Measurements from ENCODE around the gene PRR15. TPM values are rescaled to one million over a fixed set of nuclear protein-coding genes. Genes with fewer than 3 reads are reported as not detected.

PRR15 gene
- total and polyA plus RNA-seq, 2 experiments from 2014 or later, result 9.6 to 17.4 TPM

- H3K4me1 ChIP-seq (ENCODE audit: insufficient read depth), result peaks cover 17% of the 10 kb centered on the region
- no peak overlapping the region for H3K27ac Mint-ChIP-seq
- DNase-seq (ENCODE audit: low spot score) (no peak), ATAC-seq (no peak)
- no peaks in the 10 kb centered on the region; the same call in 2 of the 3 replicates for H3K36me3 Mint-ChIP-seq (ENCODE audit: low read depth)
- H3K36me3 ChIP-seq (ENCODE audit: insufficient read depth), result no peaks in the 10 kb centered on the region
- H3K27ac ChIP-seq (ENCODE audit: low read depth), result no peak overlapping the region
- no peaks in the 10 kb centered on the region for H3K79me2 ChIP-seq (replicated peaks; ENCODE audit: insufficient read depth)
- H3F3A ChIP-seq (replicated peaks; ENCODE audit: low read depth), result no peaks in the 10 kb centered on the region
- no peaks in the 10 kb centered on the region for H4K20me1 ChIP-seq (replicated peaks; ENCODE audit: insufficient read depth)
- no peak overlapping the region for H2AFZ ChIP-seq
- H3K4me1 Mint-ChIP-seq, result peaks cover 27% of the 10 kb centered on the region
- no peaks in the 10 kb centered on the region for H3K27me3 ChIP-seq (ENCODE audit: insufficient read depth)
- H3K9me2 ChIP-seq (ENCODE audit: insufficient read depth), result 0 out of 2 replicates have a peak, but pooled peaks cover 7% of the 10 kb centered on the region
- TF ChIP-seq, protein P1, sequence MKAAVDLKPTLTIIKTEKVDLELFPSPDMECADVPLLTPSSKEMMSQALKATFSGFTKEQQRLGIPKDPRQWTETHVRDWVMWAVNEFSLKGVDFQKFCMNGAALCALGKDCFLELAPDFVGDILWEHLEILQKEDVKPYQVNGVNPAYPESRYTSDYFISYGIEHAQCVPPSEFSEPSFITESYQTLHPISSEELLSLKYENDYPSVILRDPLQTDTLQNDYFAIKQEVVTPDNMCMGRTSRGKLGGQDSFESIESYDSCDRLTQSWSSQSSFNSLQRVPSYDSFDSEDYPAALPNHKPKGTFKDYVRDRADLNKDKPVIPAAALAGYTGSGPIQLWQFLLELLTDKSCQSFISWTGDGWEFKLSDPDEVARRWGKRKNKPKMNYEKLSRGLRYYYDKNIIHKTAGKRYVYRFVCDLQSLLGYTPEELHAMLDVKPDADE (IDR thresholded peaks at IDR 0.05), result no peak
- no peak for TF ChIP-seq STAT1 (IDR thresholded peaks at IDR 0.05; ENCODE audit: unreplicated experiment)
- TF ChIP-seq EZH2 (IDR thresholded peaks at IDR 0.05; ENCODE audit: low read depth, unreplicated experiment), result no peak
- TF ChIP-seq ZNF331 (CRISPR knock-in tag; IDR thresholded peaks at IDR 0.05; ENCODE audit: low read depth), result no peak
- TF ChIP-seq CREB1 (CRISPR knock-in tag; IDR thresholded peaks at IDR 0.05; ENCODE audit: low read depth), result no peak
- no peak for TF ChIP-seq POLR2AphosphoS5 (IDR thresholded peaks at IDR 0.05; ENCODE audit: low read depth)
- TF ChIP-seq, protein P2, sequence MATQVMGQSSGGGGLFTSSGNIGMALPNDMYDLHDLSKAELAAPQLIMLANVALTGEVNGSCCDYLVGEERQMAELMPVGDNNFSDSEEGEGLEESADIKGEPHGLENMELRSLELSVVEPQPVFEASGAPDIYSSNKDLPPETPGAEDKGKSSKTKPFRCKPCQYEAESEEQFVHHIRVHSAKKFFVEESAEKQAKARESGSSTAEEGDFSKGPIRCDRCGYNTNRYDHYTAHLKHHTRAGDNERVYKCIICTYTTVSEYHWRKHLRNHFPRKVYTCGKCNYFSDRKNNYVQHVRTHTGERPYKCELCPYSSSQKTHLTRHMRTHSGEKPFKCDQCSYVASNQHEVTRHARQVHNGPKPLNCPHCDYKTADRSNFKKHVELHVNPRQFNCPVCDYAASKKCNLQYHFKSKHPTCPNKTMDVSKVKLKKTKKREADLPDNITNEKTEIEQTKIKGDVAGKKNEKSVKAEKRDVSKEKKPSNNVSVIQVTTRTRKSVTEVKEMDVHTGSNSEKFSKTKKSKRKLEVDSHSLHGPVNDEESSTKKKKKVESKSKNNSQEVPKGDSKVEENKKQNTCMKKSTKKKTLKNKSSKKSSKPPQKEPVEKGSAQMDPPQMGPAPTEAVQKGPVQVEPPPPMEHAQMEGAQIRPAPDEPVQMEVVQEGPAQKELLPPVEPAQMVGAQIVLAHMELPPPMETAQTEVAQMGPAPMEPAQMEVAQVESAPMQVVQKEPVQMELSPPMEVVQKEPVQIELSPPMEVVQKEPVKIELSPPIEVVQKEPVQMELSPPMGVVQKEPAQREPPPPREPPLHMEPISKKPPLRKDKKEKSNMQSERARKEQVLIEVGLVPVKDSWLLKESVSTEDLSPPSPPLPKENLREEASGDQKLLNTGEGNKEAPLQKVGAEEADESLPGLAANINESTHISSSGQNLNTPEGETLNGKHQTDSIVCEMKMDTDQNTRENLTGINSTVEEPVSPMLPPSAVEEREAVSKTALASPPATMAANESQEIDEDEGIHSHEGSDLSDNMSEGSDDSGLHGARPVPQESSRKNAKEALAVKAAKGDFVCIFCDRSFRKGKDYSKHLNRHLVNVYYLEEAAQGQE (IDR thresholded peaks at IDR 0.05; ENCODE audit: unreplicated experiment), result no peak
- no peak for TF ChIP-seq ZNF114 (CRISPR knock-in tag; IDR thresholded peaks at IDR 0.05)
- TF ChIP-seq, protein P3, sequence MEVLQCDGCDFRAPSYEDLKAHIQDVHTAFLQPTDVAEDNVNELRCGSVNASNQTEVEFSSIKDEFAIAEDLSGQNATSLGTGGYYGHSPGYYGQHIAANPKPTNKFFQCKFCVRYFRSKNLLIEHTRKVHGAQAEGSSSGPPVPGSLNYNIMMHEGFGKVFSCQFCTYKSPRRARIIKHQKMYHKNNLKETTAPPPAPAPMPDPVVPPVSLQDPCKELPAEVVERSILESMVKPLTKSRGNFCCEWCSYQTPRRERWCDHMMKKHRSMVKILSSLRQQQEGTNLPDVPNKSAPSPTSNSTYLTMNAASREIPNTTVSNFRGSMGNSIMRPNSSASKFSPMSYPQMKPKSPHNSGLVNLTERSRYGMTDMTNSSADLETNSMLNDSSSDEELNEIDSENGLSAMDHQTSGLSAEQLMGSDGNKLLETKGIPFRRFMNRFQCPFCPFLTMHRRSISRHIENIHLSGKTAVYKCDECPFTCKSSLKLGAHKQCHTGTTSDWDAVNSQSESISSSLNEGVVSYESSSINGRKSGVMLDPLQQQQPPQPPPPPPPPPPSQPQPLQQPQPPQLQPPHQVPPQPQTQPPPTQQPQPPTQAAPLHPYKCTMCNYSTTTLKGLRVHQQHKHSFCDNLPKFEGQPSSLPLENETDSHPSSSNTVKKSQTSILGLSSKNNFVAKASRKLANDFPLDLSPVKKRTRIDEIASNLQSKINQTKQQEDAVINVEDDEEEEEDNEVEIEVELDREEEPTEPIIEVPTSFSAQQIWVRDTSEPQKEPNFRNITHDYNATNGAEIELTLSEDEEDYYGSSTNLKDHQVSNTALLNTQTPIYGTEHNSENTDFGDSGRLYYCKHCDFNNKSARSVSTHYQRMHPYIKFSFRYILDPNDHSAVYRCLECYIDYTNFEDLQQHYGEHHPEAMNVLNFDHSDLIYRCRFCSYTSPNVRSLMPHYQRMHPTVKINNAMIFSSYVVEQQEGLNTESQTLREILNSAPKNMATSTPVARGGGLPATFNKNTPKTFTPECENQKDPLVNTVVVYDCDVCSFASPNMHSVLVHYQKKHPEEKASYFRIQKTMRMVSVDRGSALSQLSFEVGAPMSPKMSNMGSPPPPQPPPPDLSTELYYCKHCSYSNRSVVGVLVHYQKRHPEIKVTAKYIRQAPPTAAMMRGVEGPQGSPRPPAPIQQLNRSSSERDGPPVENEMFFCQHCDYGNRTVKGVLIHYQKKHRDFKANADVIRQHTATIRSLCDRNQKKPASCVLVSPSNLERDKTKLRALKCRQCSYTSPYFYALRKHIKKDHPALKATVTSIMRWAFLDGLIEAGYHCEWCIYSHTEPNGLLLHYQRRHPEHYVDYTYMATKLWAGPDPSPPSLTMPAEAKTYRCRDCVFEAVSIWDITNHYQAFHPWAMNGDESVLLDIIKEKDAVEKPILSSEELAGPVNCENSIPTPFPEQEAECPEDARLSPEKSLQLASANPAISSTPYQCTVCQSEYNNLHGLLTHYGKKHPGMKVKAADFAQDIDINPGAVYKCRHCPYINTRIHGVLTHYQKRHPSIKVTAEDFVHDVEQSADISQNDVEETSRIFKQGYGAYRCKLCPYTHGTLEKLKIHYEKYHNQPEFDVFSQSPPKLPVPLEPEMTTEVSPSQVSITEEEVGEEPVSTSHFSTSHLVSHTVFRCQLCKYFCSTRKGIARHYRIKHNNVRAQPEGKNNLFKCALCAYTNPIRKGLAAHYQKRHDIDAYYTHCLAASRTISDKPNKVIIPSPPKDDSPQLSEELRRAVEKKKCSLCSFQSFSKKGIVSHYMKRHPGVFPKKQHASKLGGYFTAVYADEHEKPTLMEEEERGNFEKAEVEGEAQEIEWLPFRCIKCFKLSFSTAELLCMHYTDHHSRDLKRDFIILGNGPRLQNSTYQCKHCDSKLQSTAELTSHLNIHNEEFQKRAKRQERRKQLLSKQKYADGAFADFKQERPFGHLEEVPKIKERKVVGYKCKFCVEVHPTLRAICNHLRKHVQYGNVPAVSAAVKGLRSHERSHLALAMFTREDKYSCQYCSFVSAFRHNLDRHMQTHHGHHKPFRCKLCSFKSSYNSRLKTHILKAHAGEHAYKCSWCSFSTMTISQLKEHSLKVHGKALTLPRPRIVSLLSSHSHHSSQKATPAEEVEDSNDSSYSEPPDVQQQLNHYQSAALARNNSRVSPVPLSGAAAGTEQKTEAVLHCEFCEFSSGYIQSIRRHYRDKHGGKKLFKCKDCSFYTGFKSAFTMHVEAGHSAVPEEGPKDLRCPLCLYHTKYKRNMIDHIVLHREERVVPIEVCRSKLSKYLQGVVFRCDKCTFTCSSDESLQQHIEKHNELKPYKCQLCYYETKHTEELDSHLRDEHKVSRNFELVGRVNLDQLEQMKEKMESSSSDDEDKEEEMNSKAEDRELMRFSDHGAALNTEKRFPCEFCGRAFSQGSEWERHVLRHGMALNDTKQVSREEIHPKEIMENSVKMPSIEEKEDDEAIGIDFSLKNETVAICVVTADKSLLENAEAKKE (CRISPR knock-in tag; IDR thresholded peaks at IDR 0.05), result no peak
- TF ChIP-seq JUNB (IDR thresholded peaks at IDR 0.05; ENCODE audit: unreplicated experiment), result no peak
- TF ChIP-seq EZH2phosphoT487 (IDR thresholded peaks at IDR 0.05; ENCODE audit: unreplicated experiment), result no peak
- no peak for TF ChIP-seq NANOG (IDR thresholded peaks at IDR 0.05; ENCODE audit: borderline replicate concordance)
- no peak for TF ChIP-seq CTCF (conservative IDR thresholded peaks at IDR 0.05; ENCODE audit: low read depth in 2 of 2)
- no peaks in the 10 kb centered on the region for H3K9me3 Mint-ChIP-seq
- no peak overlapping the region for H3K4me3 Mint-ChIP-seq
- H3K4me2 ChIP-seq, result no peak overlapping the region
- peaks cover 5% of the 10 kb centered on the region for H3K27me3 Mint-ChIP-seq (ENCODE audit: insufficient read depth, low read depth, poor library complexity)
- H3K4me3 ChIP-seq, result no peak overlapping the region
Measured at GRCh38 chr7:29606830-29607229, 43.2 kb downstream of the PRR15 start.

Measured in GM23338 (cell line).